ENCODE data around the gene YWHAQ. TPM values are rescaled to one million over a fixed set of nuclear protein-coding genes. Genes with fewer than 3 reads are reported as not detected.
"Not testable (repeated sequence)": the region's sequence is repeated elsewhere in the genome, so short reads cannot be mapped to it uniquely, and the experiment has no call there.

YWHAQ gene
- total RNA-seq, 2 experiments from 2014 or later, result 191 to 216 TPM

GRCh38 chr2:9637330-9637729, 6.5 kb upstream of the YWHAQ start:
- Mint-ChIP-seq H3K9me3 (no peaks in the 10 kb centered on the region), H3K4me1 (peaks cover 9% of the 10 kb centered on the region), H3K27me3 (peaks cover 15% of the 10 kb centered on the region), H3K27ac (no peak overlapping the region), H3K36me3 (no peaks in the 10 kb centered on the region), H3K4me3 (no peak overlapping the region)
- POLR2A ChIA-PET, result interaction anchor here (1.0 kb wide), 1 partner anchor 10 kb away, joined by 3 read pairs; no protein-coding TSS in a partner anchor
- ATAC-seq (ENCODE audit: low read depth), result no peak
- DNase-seq, result no peak

- no peak for DNase-seq
- ATAC-seq (ENCODE audit: low read depth), result no peak
- peaks cover 3% of the 10 kb centered on the region for H3K36me3 Mint-ChIP-seq
- peaks cover 9% of the 10 kb centered on the region for H3K4me1 Mint-ChIP-seq
- peaks cover 22% of the 10 kb centered on the region for H3K27me3 Mint-ChIP-seq
- H3K9me3 Mint-ChIP-seq, result no peaks in the 10 kb centered on the region
- no peak overlapping the region for H3K27ac Mint-ChIP-seq
- H3K4me3 Mint-ChIP-seq, result no peak overlapping the region
- POLR2A ChIA-PET, result interaction anchor here (0.7 kb wide), 1 partner anchor 48 kb away, joined by 3 read pairs; no protein-coding TSS in a partner anchor
Observed at GRCh38 chr2:9634133-9634532, 3.3 kb upstream of the YWHAQ start.

- POLR2A ChIA-PET, result interaction anchor here (1.4 to 2.6 kb wide), 3 partner anchors 76 to 157 kb away, joined by 3 to 38 read pairs (median 17); partner anchors contain the start of genes ADAM17 and IAH1
- no peak for ATAC-seq (ENCODE audit: low read depth)
- H3K4me3 Mint-ChIP-seq, result peak overlapping the region; percentile 66
- H3K27ac Mint-ChIP-seq, result no peak overlapping the region
- H3K36me3 Mint-ChIP-seq, result peaks cover 22% of the 10 kb centered on the region
- H3K4me1 Mint-ChIP-seq, result peaks cover 28% of the 10 kb centered on the region
- DNase-seq, result no peak
- H3K9me3 Mint-ChIP-seq, result no peaks in the 10 kb centered on the region
- peaks cover 20% of the 10 kb centered on the region for H3K27me3 Mint-ChIP-seq
Observed at GRCh38 chr2:9631878-9632700, 1.3 kb upstream of the YWHAQ start.

- Mint-ChIP-seq H3K9me3 (no peaks in the 10 kb centered on the region), H3K36me3 (peaks cover 22% of the 10 kb centered on the region), H3K27ac (peak overlapping the region; percentile 95), H3K4me1 (peaks cover 33% of the 10 kb centered on the region), H3K4me3 (peak overlapping the region; percentile 90), H3K27me3 (peaks cover 20% of the 10 kb centered on the region)
- POLR2A ChIA-PET, result interaction anchor here (0.6 to 2.6 kb wide), 15 partner anchors 12 to 873 kb away, joined by 3 to 38 read pairs (median 4); partner anchors contain the start of genes ADAM17, CPSF3, IAH1 and ITGB1BP1
- ATAC-seq (ENCODE audit: low read depth) (no peak), DNase-seq (no peak)
Observed at GRCh38 chr2:9631553-9631819, 689 bp upstream of the YWHAQ start.

- Mint-ChIP-seq H3K4me1 (peaks cover 46% of the 10 kb centered on the region), H3K27ac (peak overlapping the region; percentile 91), H3K4me3 (peak overlapping the region; percentile 96), H3K27me3 (peaks cover 20% of the 10 kb centered on the region), H3K36me3 (peaks cover 28% of the 10 kb centered on the region), H3K9me3 (no peaks in the 10 kb centered on the region)
- peak; percentile 54 for ATAC-seq (ENCODE audit: low read depth)
- POLR2A ChIA-PET, result interaction anchor here (0.6 to 2.8 kb wide), 24 partner anchors 12 to 494 kb away, joined by 3 to 38 read pairs (median 4); partner anchors contain the start of genes ADAM17, CPSF3, IAH1 and ITGB1BP1
- DNase-seq, result peak; percentile 82
Observed at GRCh38 chr2:9630117-9630735, 571 bp downstream of the YWHAQ start.

GRCh38 chr2:9629222-9630116, 1.3 kb downstream of the YWHAQ start:
- H3K4me3 Mint-ChIP-seq, result peak overlapping the region; percentile 96
- no peak for ATAC-seq (ENCODE audit: low read depth)
- H3K9me3 Mint-ChIP-seq, result no peaks in the 10 kb centered on the region
- H3K27me3 Mint-ChIP-seq, result peaks cover 18% of the 10 kb centered on the region
- peaks cover 47% of the 10 kb centered on the region for H3K4me1 Mint-ChIP-seq
- peak overlapping the region; percentile 91 for H3K27ac Mint-ChIP-seq
- POLR2A ChIA-PET, result interaction anchor here (0.6 to 2.8 kb wide), 16 partner anchors 11 to 495 kb away, joined by 3 to 38 read pairs (median 4); partner anchors contain the start of genes ADAM17, CPSF3, IAH1 and ITGB1BP1
- no peak for DNase-seq
- peaks cover 28% of the 10 kb centered on the region for H3K36me3 Mint-ChIP-seq

GRCh38 chr2:9627310-9627709, 3.5 kb downstream of the YWHAQ start:
- Mint-ChIP-seq H3K27me3 (peaks cover 7% of the 10 kb centered on the region), H3K36me3 (peaks cover 42% of the 10 kb centered on the region), H3K4me1 (peaks cover 51% of the 10 kb centered on the region), H3K27ac (no peak overlapping the region), H3K4me3 (peak overlapping the region; percentile 96), H3K9me3 (no peaks in the 10 kb centered on the region)
- DNase-seq (no peak), ATAC-seq (ENCODE audit: low read depth) (no peak)
- POLR2A ChIA-PET, result no interaction called here

- DNase-seq (no peak), ATAC-seq (ENCODE audit: low read depth) (no peak)
- no peak overlapping the region for H3K27ac Mint-ChIP-seq
- no peaks in the 10 kb centered on the region for H3K9me3 Mint-ChIP-seq
- H3K4me3 Mint-ChIP-seq, result no peak overlapping the region
- H3K36me3 Mint-ChIP-seq, result peaks cover 45% of the 10 kb centered on the region
- POLR2A ChIA-PET, result no interaction called here
- no peaks in the 10 kb centered on the region for H3K27me3 Mint-ChIP-seq
- peaks cover 64% of the 10 kb centered on the region for H3K4me1 Mint-ChIP-seq
Observed at GRCh38 chr2:9623151-9623550, 7.6 kb downstream of the YWHAQ start.

- Mint-ChIP-seq H3K4me1 (peaks cover 56% of the 10 kb centered on the region), H3K36me3 (peaks cover 42% of the 10 kb centered on the region)
Observed at GRCh38 chr2:9621655-9622054, 9.1 kb downstream of the YWHAQ start.

GRCh38 chr2:9618410-9618809, 12.4 kb downstream of the YWHAQ start:
- Mint-ChIP-seq H3K27me3 (no peaks in the 10 kb centered on the region), H3K27ac (peak overlapping the region; percentile 81), H3K9me3 (no peaks in the 10 kb centered on the region), H3K4me3 (peak overlapping the region; percentile 76), H3K36me3 (peaks cover 47% of the 10 kb centered on the region), H3K4me1 (peaks cover 63% of the 10 kb centered on the region)
- POLR2A ChIA-PET, result interaction anchor here (0.6 to 3.8 kb wide), 8 partner anchors 8 to 143 kb away, joined by 3 to 20 read pairs (median 4); partner anchors contain the start of genes ADAM17 and YWHAQ
- DNase-seq, result no peak
- ATAC-seq (ENCODE audit: low read depth), result peak; percentile 100

More at GRCh38 chr2:9621655-9622054, 9.1 kb downstream of the YWHAQ start:
- POLR2A ChIA-PET, result interaction anchor here (0.7 kb wide), 1 partner anchor 884 kb away, joined by 3 read pairs; no protein-coding TSS in a partner anchor
- not testable (repeated sequence) for ATAC-seq (ENCODE audit: low read depth); H3K4me3 Mint-ChIP-seq; H3K27me3 Mint-ChIP-seq; DNase-seq; H3K9me3 Mint-ChIP-seq; H3K27ac Mint-ChIP-seq

- Mint-ChIP-seq H3K9me3 (no peaks in the 10 kb centered on the region), H3K27ac (peak overlapping the region; percentile 78), H3K4me1 (peaks cover 65% of the 10 kb centered on the region), H3K36me3 (peaks cover 47% of the 10 kb centered on the region), H3K4me3 (peak overlapping the region; percentile 59), H3K27me3 (no peaks in the 10 kb centered on the region)
- ATAC-seq (ENCODE audit: low read depth) (no peak), DNase-seq (no peak)
- POLR2A ChIA-PET, result interaction anchor here (0.6 to 3.8 kb wide), 7 partner anchors 9 to 142 kb away, joined by 3 to 20 read pairs (median 4); partner anchors contain the start of genes ADAM17 and YWHAQ
Observed at GRCh38 chr2:9617749-9618148, 13.0 kb downstream of the YWHAQ start.

GRCh38 chr2:9617296-9617695, 13.5 kb downstream of the YWHAQ start:
- ATAC-seq (ENCODE audit: low read depth), result no peak
- peaks cover 68% of the 10 kb centered on the region for H3K4me1 Mint-ChIP-seq
- H3K9me3 Mint-ChIP-seq, result no peaks in the 10 kb centered on the region
- no peak for DNase-seq
- peak overlapping the region; percentile 78 for H3K27ac Mint-ChIP-seq
- peaks cover 47% of the 10 kb centered on the region for H3K36me3 Mint-ChIP-seq
- POLR2A ChIA-PET, result interaction anchor here (0.9 to 3.8 kb wide), 5 partner anchors 9 to 74 kb away, joined by 3 to 20 read pairs (median 17); partner anchors contain the start of genes ADAM17 and YWHAQ
- H3K27me3 Mint-ChIP-seq, result no peaks in the 10 kb centered on the region
- peak overlapping the region; percentile 59 for H3K4me3 Mint-ChIP-seq

Data from activated naive CD8-positive, alpha-beta T cell treated with anti-CD3 and anti-CD28 coated beads, Interleukin-2, amount 10 ng/mL, durations not matched to agents 7 days and 5 days (primary cell).